Ascending aorta (tissue), 2 donors: ENCODE measurements around the gene ZNF804A. TPM values are rescaled to one million over a fixed set of nuclear protein-coding genes. Genes with fewer than 3 reads are reported as not detected.

ENCODE experiments used
- DNase-seq, 2 donors: peaks; one replicate each; pipeline ENCODE4 v3.0.0-alpha.2; 2019; ENCODE audit warnings: low spot score in 2 of 2
- H3K27ac ChIP-seq, 2 donors: fragments of 200-600 bp; sonication (generic); one replicate each; pipeline ENCODE4 v1.5.1; 2016 to 2017; ENCODE audit warnings: mild to moderate bottlenecking in 1 of 2
- H3K27me3 ChIP-seq: fragments of 200-600 bp; sonication (generic); one replicate; pipeline ENCODE4 v1.5.1; 2017
- H3K36me3 ChIP-seq, 2 donors: fragments of 200-600 bp; sonication (generic); one replicate each; pipeline ENCODE4 v1.5.1; 2016
- H3K4me1 ChIP-seq, 2 donors: fragments of 200-600 bp; sonication (generic); one replicate each; pipeline ENCODE4 v1.5.1; 2016 to 2017; ENCODE audit warnings: mild to moderate bottlenecking in 1 of 2
- H3K4me3 ChIP-seq, 2 donors: fragments of 200-600 bp; sonication (generic); one replicate each; pipeline ENCODE4 v1.5.1; 2016 to 2017; ENCODE audit warnings: mild to moderate bottlenecking in 1 of 2
- H3K9me3 ChIP-seq, 2 donors: fragments of 200-600 bp; sonication (generic); one replicate each; pipeline ENCODE4 v1.5.1; 2016
- CTCF ChIP-seq, 3 experiments: fragments of 200-600 bp in 2 of 3; fragments of 450-650 bp in 1 of 3; sonication (generic) in 2 of 3; IDR thresholded peaks; one replicate each; pipeline ENCODE4 v1.5.1; 2016 to 2019; ENCODE audit warnings: antibody characterized with exemption in 3 of 3, mild to moderate bottlenecking in 1 of 3, moderate library complexity in 1 of 3
- intact Hi-C: fragments of 100-400 bp; cut with DNase I; formaldehyde crosslinking; loops from one replicate; pipeline ENCODE4 v1.15.1; 2023
- total RNA-seq: library from RNA; depleted of rRNA; stranded (reverse); fragments of >200 nt; gene quantifications from one replicate; pipeline ENCODE4 v1.1.0, GENCODE V29; 2016

ZNF804A gene
- not detected for total RNA-seq

DNA sequence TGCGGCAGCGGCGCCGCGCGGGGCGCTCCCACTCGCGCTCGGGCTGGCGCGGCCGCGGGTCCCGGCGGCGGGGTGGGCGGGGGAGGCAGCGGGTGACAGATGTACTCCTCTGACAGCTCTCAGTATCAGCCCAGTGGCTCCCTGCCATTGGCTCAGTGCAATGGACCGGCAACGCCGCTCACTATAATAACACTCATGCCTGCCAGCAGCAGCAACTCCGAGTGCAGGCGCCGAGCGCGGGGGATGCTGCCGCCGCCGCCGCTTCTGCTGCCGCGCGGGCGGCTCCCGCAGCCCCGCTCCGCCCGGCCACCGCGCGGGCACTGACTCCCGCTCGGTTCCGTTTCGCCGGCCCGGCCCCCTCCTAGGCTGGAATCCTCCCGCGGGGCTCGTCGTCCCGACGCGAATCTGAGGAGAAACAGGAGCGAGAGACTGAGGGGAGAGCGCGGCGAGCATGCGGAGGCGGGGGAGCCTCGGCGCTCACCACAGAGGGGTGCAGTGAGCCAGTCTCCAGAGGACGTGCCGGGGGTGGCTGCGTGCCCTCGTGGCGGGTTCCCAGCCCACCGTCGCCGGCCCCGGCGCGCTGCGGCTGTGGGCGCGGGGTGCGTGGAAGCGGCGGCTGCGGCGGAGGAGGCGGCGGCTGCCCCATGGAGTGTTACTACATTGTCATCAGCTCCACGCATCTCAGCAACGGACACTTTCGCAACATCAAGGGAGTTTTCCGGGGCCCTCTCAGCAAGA, at the start of gene ZNF804A:
Gene ZNF804A (plus strand): TSS at position 214 of the 738 bp plus-strand sequence. CDS start 431 bp downstream, at position 645.
- peaks cover 0 to 2% of the 10 kb centered on the region in 2 donors for H3K4me1 ChIP-seq
- H3K9me3 ChIP-seq = no peaks in the 10 kb centered on the region
- peak in 1 of 2 donors; percentile 69 for DNase-seq
- H3K27ac ChIP-seq = no peak within 1 kb of the TSS
- intact Hi-C loops = loop anchor here (5.0 kb wide), 1 partner anchor 471 kb away; no protein-coding TSS in a partner anchor
- no peaks in the 10 kb centered on the region for H3K36me3 ChIP-seq
- peak within 1 kb of the TSS; percentile 73 to 74 for H3K4me3 ChIP-seq
- no peaks in the 10 kb centered on the region for H3K27me3 ChIP-seq
- TF ChIP-seq CTCF (IDR thresholded peaks at IDR 0.05) = no peak

- intact Hi-C loops = no loop called here
Measured at GRCh38 chr2:184549153-184549552, 49.2 kb upstream of the ZNF804A start.

DNA sequence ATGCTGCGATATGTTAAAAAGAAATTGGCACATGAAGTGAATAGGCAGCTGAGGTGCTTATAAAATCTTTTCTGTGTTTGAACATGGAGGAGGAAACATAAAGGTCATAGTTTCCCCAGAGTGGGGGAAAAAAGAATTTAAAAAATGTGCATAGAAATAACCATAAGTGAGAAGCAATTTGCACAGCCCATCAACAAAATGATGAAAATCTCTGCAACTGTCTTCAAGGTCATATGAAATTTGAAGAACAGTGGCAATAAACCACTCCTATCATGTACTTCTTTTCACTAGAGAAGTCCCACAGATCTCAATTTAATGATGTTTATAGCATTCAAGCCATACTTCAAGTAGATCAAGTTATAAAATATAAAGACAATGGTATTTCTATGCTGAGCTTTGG, 46.7 kb upstream of the ZNF804A start:
- intact Hi-C loops = no loop called here
- no peak overlapping the region for H3K4me3 ChIP-seq
- no peak overlapping the region for H3K27ac ChIP-seq
- DNase-seq = no peak
- H3K27me3 ChIP-seq = no peaks in the 10 kb centered on the region
- no peaks in the 10 kb centered on the region for H3K36me3 ChIP-seq
- no peaks in the 10 kb centered on the region for H3K4me1 ChIP-seq
- H3K9me3 ChIP-seq = no peaks in the 10 kb centered on the region
- no peak for TF ChIP-seq CTCF (IDR thresholded peaks at IDR 0.05)

More at GRCh38 chr2:184549153-184549552, 49.2 kb upstream of the ZNF804A start:
- Histone ChIP-seq H3K4me1 (no peaks in the 10 kb centered on the region), H3K27me3 (no peaks in the 10 kb centered on the region), H3K9me3 (no peaks in the 10 kb centered on the region), H3K36me3 (no peaks in the 10 kb centered on the region), H3K27ac (no peak overlapping the region), H3K4me3 (no peak overlapping the region)
- TF ChIP-seq CTCF (IDR thresholded peaks at IDR 0.05) = no peak
- DNase-seq = no peak

DNA sequence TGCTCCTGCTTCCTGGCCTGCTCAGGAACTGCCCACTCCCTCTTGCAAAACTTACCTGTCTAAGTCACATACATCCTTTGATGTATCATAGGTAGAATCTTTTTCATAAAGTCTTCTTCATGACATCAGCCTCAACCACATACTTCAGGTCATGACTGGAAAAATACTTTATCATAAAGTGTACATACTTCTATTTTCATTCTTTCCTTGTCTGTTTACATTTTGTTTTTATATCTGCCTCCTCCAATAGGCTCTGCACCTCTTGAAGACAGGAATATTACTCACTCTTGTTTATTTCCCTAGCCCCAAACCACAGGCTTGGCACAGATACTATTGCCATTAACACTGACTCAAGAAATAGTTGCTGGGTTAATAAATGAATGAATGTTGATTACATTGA, 43.6 kb upstream of the ZNF804A start:
- TF ChIP-seq CTCF (IDR thresholded peaks at IDR 0.05) = no peak
- Histone ChIP-seq H3K36me3 (no peaks in the 10 kb centered on the region), H3K27me3 (no peaks in the 10 kb centered on the region), H3K9me3 (no peaks in the 10 kb centered on the region), H3K4me1 (no peaks in the 10 kb centered on the region), H3K4me3 (no peak overlapping the region), H3K27ac (no peak overlapping the region)
- no peak for DNase-seq
- intact Hi-C loops = no loop called here

GRCh38 chr2:184555352-184555751, 43.0 kb upstream of the ZNF804A start:
- H3K4me1 ChIP-seq = no peaks in the 10 kb centered on the region
- no peak overlapping the region for H3K27ac ChIP-seq
- no peaks in the 10 kb centered on the region for H3K36me3 ChIP-seq
- TF ChIP-seq CTCF (IDR thresholded peaks at IDR 0.05) = no peak
- no peaks in the 10 kb centered on the region for H3K9me3 ChIP-seq
- H3K27me3 ChIP-seq = no peaks in the 10 kb centered on the region
- no peak for DNase-seq
- intact Hi-C loops = no loop called here
- H3K4me3 ChIP-seq = no peak overlapping the region
